Uterus (tissue), 4 donors: Measurements from ENCODE around the gene NOP14. TPM values are rescaled to one million over a fixed set of nuclear protein-coding genes. Genes with fewer than 3 reads are reported as not detected.
A peak's percentile ranks its signal among the peaks of the same experiment; 100 is the strongest.

Source experiments
- DNase-seq, 2 donors: peaks; one replicate each; pipeline ENCODE4 v3.0.0-alpha.2; 2019 to 2020
- H3K27ac ChIP-seq, 2 donors: fragments of 200-600 bp; sonication (generic); 1 replicate in 1 of 2; 2 replicates in 1 of 2; pipeline ENCODE4 v1.5.1; 2016 to 2018
- H3K27me3 ChIP-seq, 2 donors: fragments of 200-600 bp; sonication (generic); one replicate each; pipeline ENCODE4 v1.5.1; 2018 to 2019; ENCODE audit warnings: control low read depth in 1 of 2
- H3K36me3 ChIP-seq, 2 donors: fragments of 200-600 bp; sonication (generic); one replicate each; pipeline ENCODE4 v1.5.1; 2019; ENCODE audit warnings: control low read depth in 1 of 2
- H3K4me1 ChIP-seq, 2 donors: fragments of 200-600 bp; sonication (generic); one replicate each; pipeline ENCODE4 v1.5.1; 2018 to 2019; ENCODE audit warnings: control low read depth in 1 of 2
- H3K4me3 ChIP-seq, 2 donors: fragments of 200-600 bp; sonication (generic); 1 replicate in 1 of 2; 2 replicates in 1 of 2; pipeline ENCODE4 v1.5.1; 2018 to 2019; ENCODE audit warnings: mild to moderate bottlenecking in 1 of 2
- H3K9me3 ChIP-seq, 2 donors: fragments of 200-600 bp; sonication (generic); one replicate each; pipeline ENCODE4 v1.5.1; 2019; ENCODE audit warnings: control low read depth in 1 of 2
- CTCF ChIP-seq, 4 experiments: fragments of 200-600 bp in 2 of 4; fragments of 450-650 bp in 2 of 4; sonication (generic) in 2 of 4; IDR thresholded peaks; one replicate each; pipeline ENCODE4 v1.5.1; 2016 to 2019; ENCODE audit warnings: antibody characterized with exemption in 4 of 4, mild to moderate bottlenecking in 2 of 4, moderate library complexity in 1 of 4
- POLR2A ChIP-seq, 2 donors: fragments of 450-650 bp; IDR thresholded peaks; one replicate each; pipeline ENCODE4 v1.6.1; 2016; ENCODE audit warnings: antibody characterized with exemption in 2 of 2, mild to moderate bottlenecking in 1 of 2, moderate library complexity in 1 of 2
- intact Hi-C: fragments of 100-400 bp; cut with DNase I; formaldehyde crosslinking; loops from one replicate; pipeline ENCODE4 v1.15.1; 2023; ENCODE audit warnings: low total_unique reads
- total RNA-seq, 4 donors: library from RNA; depleted of rRNA in 3 of 4; stranded (reverse); fragments of >200 nt in 3 of 4; gene quantifications; one replicate each; pipeline versions ENCODE4 v1.1.0 to v1.2.4, GENCODE V29; 2014 to 2023
- donor health status: DM: yes; HTN: yes; CAD: no.

The NOP14 gene
- total RNA-seq, result 10 to 100 TPM in 3 of 4 donors, 1 to 10 TPM in 1; 2.0 to 22.5 (median 13.0) TPM

- Histone ChIP-seq H3K4me1 (peaks cover 0 to 6% of the 10 kb centered on the region in 2 donors), H3K4me3 (peak within 1 kb of the TSS; percentile 70 to 86), H3K27me3 (no peaks in the 10 kb centered on the region), H3K36me3 (no peaks in the 10 kb centered on the region), H3K9me3 (no peaks in the 10 kb centered on the region), H3K27ac (peak within 1 kb of the TSS; percentile 70 to 77)
- DNase-seq, result peak; percentile 97
- TF ChIP-seq CTCF (IDR thresholded peaks at IDR 0.05) (peak in 3 of 4 experiments; percentile 23 to 70 (median 51)), POLR2A (IDR thresholded peaks at IDR 0.05) (peak; percentile 12 to 51)
- intact Hi-C loops, result no loop called here
Observed at GRCh38 chr4:2963175-2963965, at the start of gene NOP14, which contains the start of gene GRK4. TSS of gene NOP14 (minus strand) at chr4:2963406. CDS start at chr4:2963319, 87 bp downstream. TSS of gene GRK4 (plus strand) at chr4:2963571. CDS start at chr4:2964071, 500 bp downstream.

- Histone ChIP-seq H3K4me1 (no peaks in the 10 kb centered on the region), H3K27me3 (no peaks in the 10 kb centered on the region), H3K9me3 (no peaks in the 10 kb centered on the region), H3K27ac (no peak overlapping the region), H3K36me3 (no peaks in the 10 kb centered on the region), H3K4me3 (no peak overlapping the region)
- no peak for DNase-seq
- intact Hi-C loops, result no loop called here
- no peak for TF ChIP-seq POLR2A (IDR thresholded peaks at IDR 0.05)
- no peak for TF ChIP-seq CTCF (IDR thresholded peaks at IDR 0.05)
Observed at GRCh38 chr4:3011456-3012220, 48.4 kb upstream of the NOP14 start.

- Histone ChIP-seq H3K4me1 (no peaks in the 10 kb centered on the region), H3K27ac (peak overlapping the region in 1 of 2 donors; percentile 43), H3K36me3 (no peaks in the 10 kb centered on the region), H3K4me3 (no peak overlapping the region), H3K9me3 (no peaks in the 10 kb centered on the region), H3K27me3 (no peaks in the 10 kb centered on the region)
- peak; percentile 28 to 34 for DNase-seq
- intact Hi-C loops, result no loop called here
- TF ChIP-seq CTCF (IDR thresholded peaks at IDR 0.05) (no peak), POLR2A (IDR thresholded peaks at IDR 0.05) (no peak)
Observed at GRCh38 chr4:3010998-3011397, 47.8 kb upstream of the NOP14 start.

GRCh38 chr4:3010577-3010976 is 47.4 kb upstream of the NOP14 start:
- no peak for TF ChIP-seq CTCF (IDR thresholded peaks at IDR 0.05)
- Histone ChIP-seq H3K9me3 (no peaks in the 10 kb centered on the region), H3K27ac (peak overlapping the region; percentile 33 to 43), H3K4me3 (no peak overlapping the region), H3K4me1 (no peaks in the 10 kb centered on the region), H3K36me3 (no peaks in the 10 kb centered on the region), H3K27me3 (no peaks in the 10 kb centered on the region)
- DNase-seq, result no peak
- intact Hi-C loops, result no loop called here

- H3K4me1 ChIP-seq, result no peaks in the 10 kb centered on the region
- no peaks in the 10 kb centered on the region for H3K27me3 ChIP-seq
- H3K27ac ChIP-seq, result no peak overlapping the region
- intact Hi-C loops, result no loop called here
- H3K9me3 ChIP-seq, result no peaks in the 10 kb centered on the region
- H3K36me3 ChIP-seq, result no peaks in the 10 kb centered on the region
- DNase-seq, result no peak
- TF ChIP-seq POLR2A (IDR thresholded peaks at IDR 0.05) (no peak), CTCF (IDR thresholded peaks at IDR 0.05) (no peak)
- no peak overlapping the region for H3K4me3 ChIP-seq
Observed at GRCh38 chr4:3009422-3009821, 46.2 kb upstream of the NOP14 start.
